K562 (cell line): Measurements from ENCODE around the gene MACROD2. TPM values are rescaled to one million over a fixed set of nuclear protein-coding genes. Genes with fewer than 3 reads are reported as not detected.

ENCODE experiments used
- ATAC-seq: fragments of 200-7000 bp; cut with Tn5 transposase; 3 replicates; pipeline ENCODE4 v1.9.1; 2020; ENCODE audit warnings: moderate library complexity
- BruUV-seq: library from RNA; stranded (reverse); fragments of 400-500 nt; replicated peaks from 2 replicates; lab custom pipeline; 2021; lab: Mats Ljungman, UMichigan
- CTCF ChIA-PET: fragments of 300-600 bp; formaldehyde crosslinking; extraction: SDS; loops from one replicate; lab custom pipeline; 2021; ENCODE audit warnings: low intra/inter-chr PET ratio; lab: Yijun Ruan, JAX
- POLR2A ChIA-PET: fragments of 300-600, 350-650 bp; sonication (Branson Sonifier 250); formaldehyde crosslinking; extraction: SDS; loops from one replicate; lab custom pipeline; 2021; ENCODE audit warnings: antibody characterized with exemption, inconsistent platforms; lab: Yijun Ruan, JAX
- DNase-seq, 4 experiments: peaks; one replicate each; pipeline versions ENCODE4 v3.0.0 to v3.0.0-alpha.2; 2011 to 2018; ENCODE audit warnings: low spot score in 3 of 4, mixed read lengths in 3 of 4; ENCODE audit errors: extremely low read depth in 1 of 4
- FAIRE-seq: peaks from 2 replicates; lab custom pipeline; 2011; peaks lifted over from hg19 to GRCh38; lab: Jason Lieb, UNC
- H2AFZ ChIP-seq: 2 replicates; pipeline ENCODE4 v1.6.0; 2011; ENCODE audit warnings: low read depth, low read length, control low read depth, inconsistent platforms
- H3K27ac ChIP-seq: fragments of 200-600 bp; 3 replicates; pipeline ENCODE4 v1.8.0; 2011; ENCODE audit warnings: low read depth, mild to moderate bottlenecking, control low read depth, inconsistent platforms, low read length, moderate library complexity, mixed read lengths; ENCODE audit errors: extremely low read depth
- H3K27me3 ChIP-seq, 2 experiments: fragments of 300-600 bp in 1 of 2; 2 replicates in 1 of 2; 3 replicates in 1 of 2; pipeline versions ENCODE4 v1.6.0 to v1.8.0; 2011; ENCODE audit warnings: inconsistent platforms in 2 of 2, low read length in 2 of 2, mild to moderate bottlenecking in 1 of 2, mixed read lengths in 1 of 2, moderate library complexity in 1 of 2; ENCODE audit not compliant: control insufficient read depth in 2 of 2, insufficient read depth in 2 of 2
- H3K36me3 ChIP-seq: fragments of 300-600 bp; 3 replicates; pipeline ENCODE4 v1.8.0; 2011; ENCODE audit warnings: mild to moderate bottlenecking, low read length, inconsistent platforms; ENCODE audit not compliant: control insufficient read depth, insufficient read depth
- H3K4me1 ChIP-seq, 2 experiments: fragments of 200-600 bp in 1 of 2; replicated peaks in 1 of 2; 2 replicates in 1 of 2; 3 replicates in 1 of 2; pipeline versions ENCODE4 v1.5.1 to v1.8.0; 2011; ENCODE audit warnings: inconsistent platforms in 2 of 2, low read length in 2 of 2, mild to moderate bottlenecking in 1 of 2, mixed read lengths in 1 of 2, moderate library complexity in 1 of 2; ENCODE audit not compliant: control insufficient read depth in 2 of 2, insufficient read depth in 2 of 2
- H3K4me2 ChIP-seq: 2 replicates; pipeline ENCODE4 v1.6.1; 2011; ENCODE audit warnings: low read length, control low read depth, inconsistent platforms, mixed read lengths; ENCODE audit not compliant: insufficient read depth
- H3K4me3 ChIP-seq: fragments of 200-600 bp; sonication (generic), shearing (Covaris generic); 2 replicates; pipeline ENCODE4 v1.5.1; 2016; ENCODE audit warnings: control low read depth, inconsistent platforms
- H3K79me2 ChIP-seq: fragments of 200-600 bp; 3 replicates; pipeline ENCODE4 v1.8.0; 2011; ENCODE audit warnings: low read length, inconsistent platforms; ENCODE audit not compliant: control insufficient read depth, insufficient read depth
- H3K9ac ChIP-seq, 2 experiments: 2 replicates each; pipeline versions ENCODE4 v1.6.0 to v1.6.1; 2011; ENCODE audit warnings: low read depth in 2 of 2, low read length in 2 of 2, control low read depth in 1 of 2, inconsistent platforms in 1 of 2, mild to moderate bottlenecking in 1 of 2, mixed read lengths in 1 of 2; ENCODE audit not compliant: insufficient read depth in 1 of 2
- H3K9me1 ChIP-seq: one replicate; pipeline ENCODE4 v1.6.0; 2011; ENCODE audit warnings: inconsistent platforms, mild to moderate bottlenecking, low read length, moderate library complexity; ENCODE audit not compliant: control insufficient read depth, insufficient read depth
- H3K9me3 ChIP-seq: replicated peaks from 2 replicates; pipeline ENCODE4 v1.5.1; 2011; ENCODE audit warnings: low read depth, low read length, inconsistent platforms; ENCODE audit not compliant: control insufficient read depth, insufficient read depth
- H4K20me1 ChIP-seq: replicated peaks from 2 replicates; pipeline ENCODE4 v1.6.1; 2011; ENCODE audit warnings: low read length, inconsistent platforms, mixed read lengths; ENCODE audit not compliant: control insufficient read depth, insufficient read depth
- CC2D1A ChIP-seq: fragments of 450-650 bp; IDR thresholded peaks from 2 replicates; pipeline ENCODE4 v1.6.1; 2017; ENCODE audit warnings: mild to moderate bottlenecking
- ESRRB ChIP-seq: fragments of 250-450 bp; sonication (Bioruptor Pico); IDR thresholded peaks from 2 replicates; pipeline ENCODE4 v1.5.0; 2020; ENCODE audit warnings: mild to moderate bottlenecking, moderate library complexity, borderline replicate concordance
- MCM5 ChIP-seq: fragments of 450-650 bp; IDR thresholded peaks from 2 replicates; pipeline ENCODE4 v1.6.1; 2016; ENCODE audit warnings: low read depth
- MIER1 ChIP-seq: fragments of 450-650 bp; IDR thresholded peaks from 2 replicates; pipeline ENCODE4 v1.6.1; 2016; ENCODE audit warnings: antibody characterized with exemption, mild to moderate bottlenecking, low read depth
- NR2F6 ChIP-seq: fragments of 450-650 bp; formaldehyde crosslinking; IDR thresholded peaks from 2 replicates; pipeline ENCODE4 v1.4.0; 2020; ENCODE audit warnings: mild to moderate bottlenecking
- POLR2AphosphoS2 ChIP-seq: IDR thresholded peaks from 2 replicates; pipeline ENCODE4 v1.6.1; 2012; ENCODE audit warnings: low read length, improper control_type of control experiment
- POLR2H ChIP-seq: IDR thresholded peaks from 2 replicates; pipeline ENCODE4 v1.6.1; 2016; ENCODE audit warnings: missing genetic modification characterization, low read depth, mild to moderate bottlenecking, control low read depth, missing compliant biosample characterization, moderate library complexity
- PREB ChIP-seq: sonication (generic); formaldehyde crosslinking; IDR thresholded peaks from 2 replicates; pipeline ENCODE4 v1.8.1; 2023; ENCODE audit warnings: mild to moderate bottlenecking, missing genetic modification reagents
- PTRF ChIP-seq: fragments of 450-650 bp; IDR thresholded peaks from 2 replicates; pipeline ENCODE4 v1.6.1; 2016; ENCODE audit warnings: mild to moderate bottlenecking, missing genetic modification characterization, missing compliant biosample characterization
- RUNX1 ChIP-seq: sonication (generic); IDR thresholded peaks from 2 replicates; pipeline ENCODE4 v1.6.1; 2016; ENCODE audit warnings: antibody characterized with exemption, low read depth
- SOX6 ChIP-seq: fragments of 450-650 bp; IDR thresholded peaks from 2 replicates; pipeline ENCODE4 v1.6.1; 2014; ENCODE audit warnings: mild to moderate bottlenecking
- TEAD1 ChIP-seq, 2 experiments: fragments of 450-650 bp in 1 of 2; sonication (generic) in 1 of 2; formaldehyde crosslinking; IDR thresholded peaks; 2 replicates each; pipeline versions ENCODE4 v1.4.0 to v1.8.0; 2020 to 2022; ENCODE audit warnings: mild to moderate bottlenecking in 2 of 2, missing genetic modification reagents in 1 of 2
- TFAM ChIP-seq: fragments of 250-450 bp; sonication (Bioruptor Pico); conservative IDR thresholded peaks from 2 replicates; pipeline ENCODE4 v1.5.0; 2021; ENCODE audit warnings: mild to moderate bottlenecking, moderate library complexity
- ZKSCAN3 ChIP-seq: fragments of 250-450 bp; sonication (Bioruptor Pico); IDR thresholded peaks from 2 replicates; pipeline ENCODE4 v1.4.0; 2020
- ZKSCAN8 ChIP-seq: fragments of 200-800 bp; sonication (Bioruptor generic); IDR thresholded peaks from 2 replicates; pipeline ENCODE4 v1.6.1; 2016; ENCODE audit warnings: missing genetic modification characterization, missing compliant biosample characterization
- ZNF124 ChIP-seq: sonication (generic); formaldehyde crosslinking; IDR thresholded peaks from 2 replicates; pipeline ENCODE4 v1.8.1; 2022; ENCODE audit warnings: missing genetic modification reagents
- ZNF57 ChIP-seq: fragments of 450-650 bp; formaldehyde crosslinking; IDR thresholded peaks from 2 replicates; pipeline ENCODE4 v1.4.0; 2020; ENCODE audit warnings: mild to moderate bottlenecking, moderate library complexity
- ZNF589 ChIP-seq: fragments of 200-800 bp; sonication (Bioruptor generic); IDR thresholded peaks from 2 replicates; pipeline ENCODE4 v1.6.1; 2016; ENCODE audit warnings: low read depth, missing genetic modification characterization, missing compliant biosample characterization
- ZNF740 ChIP-seq, 3 experiments: fragments of 200-800 bp in 1 of 3; sonication (Bioruptor generic) in 1 of 3; sonication (generic) in 1 of 3; formaldehyde crosslinking in 1 of 3; IDR thresholded peaks; 2 replicates each; pipeline versions ENCODE4 v1.6.1 to v1.8.0; 2016 to 2022; ENCODE audit warnings: mild to moderate bottlenecking in 2 of 3, missing compliant biosample characterization in 2 of 3, missing genetic modification characterization in 2 of 3, missing genetic modification reagents in 1 of 3
- WGBS: fragments of 100-300 bp; shearing (Covaris generic); methylation state at CpG from one replicate; pipeline ENCODE4 v1.1.6; 2016; ENCODE audit warnings: low coverage, mixed read lengths; ENCODE audit not compliant: insufficient coverage; ENCODE audit errors: missing lambda C conversion rate; 5-methylcytosine and 5-hydroxymethylcytosine counted together
- in situ Hi-C: fragments of 300-500 bp; cut with MboI; formaldehyde crosslinking; loops from 4 replicates; pipeline ENCODE4 v1.15.0; 2018; ENCODE audit warnings: inconsistent platforms, mixed read lengths
- intact Hi-C: fragments of 100-400 bp; cut with micrococcal nuclease; formaldehyde crosslinking; loops from 2 replicates; pipeline ENCODE4 v1.14.2; 2022
- polyA plus RNA-seq, 8 experiments: library from polyadenylated mRNA; depleted of rRNA in 4 of 8; stranded (reverse) in 5 of 8; unstranded in 3 of 8; fragments of >200 nt; fragmentation: Nextera tagmentation in 2 of 8; fragmentation: Illumina TruSeq in 1 of 8; extraction: Ambion mirVana in 2 of 8; extraction: Trizol in 1 of 8; gene quantifications; 2 replicates each; pipeline versions ENCODE4 v1.2.1 to v1.2.3, GENCODE V29; 2011 to 2014; ENCODE audit warnings: inconsistent platforms in 1 of 8, missing spikeins in 1 of 8
- total RNA-seq, 7 experiments: library from RNA; depleted of rRNA in 6 of 7; stranded (reverse); fragments of >200 nt in 6 of 7; fragmentation: Illumina TruSeq in 2 of 7; extraction: Trizol in 2 of 7; gene quantifications; 2 replicates each; pipeline versions ENCODE4 v1.2.1 to v1.2.3, GENCODE V29; 2011 to 2021; ENCODE audit warnings: low replicate concordance in 1 of 7

Gene MACROD2
- total and polyA plus RNA-seq, 9 of the 15 experiments (the other 6 are each of a cell fraction or from before 2014, with no cell fraction given): not detected

- WGBS: 0% methylated on average over 3 of the region's 3 CpGs
- H3K27me3 ChIP-seq: no peaks in the 10 kb centered on the region
- intact Hi-C loops (no loop called here), in situ Hi-C loops (no loop called here)
- no TSS peak for BruUV-seq
- H4K20me1 ChIP-seq: no peaks in the 10 kb centered on the region
- H3K36me3 ChIP-seq: no peaks in the 10 kb centered on the region
- FAIRE-seq (no peak), ATAC-seq (no peak), DNase-seq (no peak)
- no peaks in the 10 kb centered on the region for H3K4me1 ChIP-seq
- no peaks in the 10 kb centered on the region for H3K79me2 ChIP-seq
- ChIA-PET POLR2A (no interaction called here), CTCF (no interaction called here)
- no peak for TF ChIP-seq RUNX1
- TF ChIP-seq ZNF124 (CRISPR knock-in tag): no peak
- TF ChIP-seq ZKSCAN3 (CRISPR knock-in tag): no peak
- TF ChIP-seq PTRF: no peak
- no peak for TF ChIP-seq ZNF57 (CRISPR knock-in tag)
- no peak for TF ChIP-seq MCM5
- TF ChIP-seq ZNF589 (CRISPR knock-in tag): no peak
- TF ChIP-seq SOX6: no peak
- no peak for TF ChIP-seq ZKSCAN8 (CRISPR knock-in tag)
- no peak for TF ChIP-seq TFAM
- TF ChIP-seq MIER1: no peak
- TF ChIP-seq POLR2AphosphoS2: no peak
- TF ChIP-seq NR2F6 (CRISPR knock-in tag): no peak
- TF ChIP-seq CC2D1A: no peak
- TF ChIP-seq POLR2H (tag): no peak
- TF ChIP-seq ZNF740 (CRISPR knock-in tag; IDR thresholded peaks at IDR 0.05): no peak
- no peak for TF ChIP-seq ZNF740 (tag; IDR thresholded peaks at IDR 0.05)
- no peak for TF ChIP-seq PREB (CRISPR knock-in tag)
- TF ChIP-seq TEAD1 (CRISPR knock-in tag; IDR thresholded peaks at IDR 0.05): no peak
- no peak for TF ChIP-seq ESRRB (CRISPR knock-in tag)
- no peaks in the 10 kb centered on the region for H3K9me1 ChIP-seq
- H3K9ac ChIP-seq: no peak overlapping the region
- no peak overlapping the region for H3K4me2 ChIP-seq
- no peak overlapping the region for H3K4me3 ChIP-seq
- no peaks in the 10 kb centered on the region for H3K9me3 ChIP-seq
- no peak overlapping the region for H3K27ac ChIP-seq
- no peak overlapping the region for H2AFZ ChIP-seq
Measured at GRCh38 chr20:14223806-14224205, 228.5 kb downstream of the MACROD2 start.
